ENCODE results near the gene TNS2. TPM values are rescaled to one million over a fixed set of nuclear protein-coding genes. Genes with fewer than 3 reads are reported as not detected.
A peak's percentile ranks its signal among the peaks of the same experiment; 100 is the strongest.

Gene TNS2
- polyA plus RNA-seq, 1 of the 3 experiments (the other 2 are of a cell fraction) = 50.0 TPM

- 5% methylated on average over 7 of the region's 94 CpGs for WGBS (ENCODE audit: low lambda C conversion rate)
- peak overlapping the region; percentile 99 for H3K4me2 ChIP-seq
- peak; percentile 15; the same call in 1 of the 2 replicates for TF ChIP-seq POLR2AphosphoS5 (IDR thresholded peaks at IDR 0.05; ENCODE audit: low read depth, low read length)
- TF ChIP-seq TEAD4 (IDR thresholded peaks at IDR 0.05; ENCODE audit: borderline replicate concordance, insufficient read depth) = no peak
- no peak for TF ChIP-seq USF1 (IDR thresholded peaks at IDR 0.05; ENCODE audit: borderline replicate concordance, low read depth)
- no peak for TF ChIP-seq SMC3 (IDR thresholded peaks at IDR 0.05; ENCODE audit: low read depth, low read length)
- peak; percentile 64 for TF ChIP-seq MXI1 (IDR thresholded peaks at IDR 0.05; ENCODE audit: low read depth, low read length)
- TF ChIP-seq NFIC (IDR thresholded peaks at IDR 0.05; ENCODE audit: borderline replicate concordance) = 0 out of 2 replicates have a peak, but pooled peaks have one; percentile 26
- TF ChIP-seq, protein P1, sequence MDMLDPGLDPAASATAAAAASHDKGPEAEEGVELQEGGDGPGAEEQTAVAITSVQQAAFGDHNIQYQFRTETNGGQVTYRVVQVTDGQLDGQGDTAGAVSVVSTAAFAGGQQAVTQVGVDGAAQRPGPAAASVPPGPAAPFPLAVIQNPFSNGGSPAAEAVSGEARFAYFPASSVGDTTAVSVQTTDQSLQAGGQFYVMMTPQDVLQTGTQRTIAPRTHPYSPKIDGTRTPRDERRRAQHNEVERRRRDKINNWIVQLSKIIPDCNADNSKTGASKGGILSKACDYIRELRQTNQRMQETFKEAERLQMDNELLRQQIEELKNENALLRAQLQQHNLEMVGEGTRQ (IDR thresholded peaks at IDR 0.05; ENCODE audit: borderline replicate concordance, low read depth, low read length) = no peak
- no peak for TF ChIP-seq GABPA (IDR thresholded peaks at IDR 0.05; ENCODE audit: low read depth)
- TF ChIP-seq FOXJ3 (CRISPR knock-in tag; IDR thresholded peaks at IDR 0.05) = no peak
- TF ChIP-seq EP300 (IDR thresholded peaks at IDR 0.05; ENCODE audit: borderline replicate concordance in 1 of 2, low read depth in 1 of 2, low read length in 1 of 2) = peak in 1 of 2 experiments; percentile 53; a peak in 1 of 4 replicates
- no peak for TF ChIP-seq ELF1 (IDR thresholded peaks at IDR 0.05)
- 0 out of 2 replicates have a peak, but pooled peaks have one; percentile 18 for TF ChIP-seq RXRA (IDR thresholded peaks at IDR 0.05; ENCODE audit: borderline replicate concordance, low read depth)
- TF ChIP-seq, protein P2, sequence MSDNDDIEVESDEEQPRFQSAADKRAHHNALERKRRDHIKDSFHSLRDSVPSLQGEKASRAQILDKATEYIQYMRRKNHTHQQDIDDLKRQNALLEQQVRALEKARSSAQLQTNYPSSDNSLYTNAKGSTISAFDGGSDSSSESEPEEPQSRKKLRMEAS (IDR thresholded peaks at IDR 0.05; ENCODE audit: low read depth) = peak; percentile 33
- peak; percentile 45; the same call in 1 of the 2 replicates for TF ChIP-seq TAF1 (IDR thresholded peaks at IDR 0.05; ENCODE audit: borderline replicate concordance, low read depth, low read length)
- H3K9me2 ChIP-seq = no peaks in the 10 kb centered on the region
- H3K79me2 ChIP-seq (ENCODE audit: insufficient read depth) = peaks cover 37% of the 10 kb centered on the region
- peak overlapping the region; percentile 73 to 75 for H3K4me3 ChIP-seq (ENCODE audit: low read depth in 2 of 2, low read length in 1 of 2)
- H2AFZ ChIP-seq (ENCODE audit: low read depth) = no peak overlapping the region
- peak overlapping the region; percentile 95 to 98 for H3K27ac ChIP-seq (ENCODE audit: low read depth in 2 of 2, low read length in 1 of 2)
- peaks cover 38% of the 10 kb centered on the region for H3F3A ChIP-seq (replicated peaks; ENCODE audit: insufficient read depth)
- H3K27me3 ChIP-seq (ENCODE audit: insufficient read depth) = no peaks in the 10 kb centered on the region
- peaks cover 5 to 7% of the 10 kb centered on the region in 2 experiments for H3K36me3 ChIP-seq (replicated peaks in 1 of 2; ENCODE audit: control insufficient read depth in 1 of 2, insufficient read depth in 2 of 2, low read length in 1 of 2)
- peak overlapping the region; percentile 76 for H3K9ac ChIP-seq
- ChIA-PET POLR2A (interaction anchor here (1.1 to 1.9 kb wide), 3 partner anchors 12 to 40 kb away, joined by 4 to 8 read pairs (median 6); no protein-coding TSS in a partner anchor), CTCF (interaction anchor here (0.7 to 13.8 kb wide), 27 partner anchors 10 to 628 kb away, joined by 3 to 182 read pairs (median 5); partner anchors contain the start of genes ATP5MC2, EIF4B, IGFBP6 and SOAT2)
- H3K9me3 ChIP-seq = no peaks in the 10 kb centered on the region
- no peaks in the 10 kb centered on the region for H4K20me1 ChIP-seq (ENCODE audit: insufficient read depth)
- DNase-seq = peak; percentile 95
- H3K4me1 ChIP-seq (ENCODE audit: control insufficient read depth in 1 of 2, insufficient read depth in 2 of 2, low read depth in 1 of 2, low read length in 1 of 2) = peaks cover 29 to 63% of the 10 kb centered on the region in 2 experiments
Measured at GRCh38 chr12:53047221-53048032, 2.4 kb upstream of the TNS2 start.

Measured in SK-N-SH (cell line).